Parathyroid adenoma (tissue), 2 donors: Measurements from ENCODE around the gene PTPRQ.

Experiments used
- H2AFZ ChIP-seq: fragments of 300-600 bp; sonication (generic); one replicate; pipeline ENCODE4 v1.7.0; 2017; ENCODE audit warnings: antibody characterized with exemption, mild to moderate bottlenecking
- H3K27ac ChIP-seq: fragments of 300-600 bp; sonication (generic); one replicate; pipeline ENCODE4 v1.7.0; 2017
- H3K27me3 ChIP-seq: fragments of 300-600 bp; sonication (generic); one replicate; pipeline ENCODE4 v1.7.0; 2017; ENCODE audit warnings: low read length; ENCODE audit not compliant: control insufficient read depth, insufficient read depth
- H3K36me3 ChIP-seq: fragments of 300-600 bp; sonication (generic); one replicate; pipeline ENCODE4 v1.7.0; 2017; ENCODE audit warnings: low read length; ENCODE audit not compliant: control insufficient read depth, insufficient read depth
- H3K4me1 ChIP-seq: fragments of 300-600 bp; sonication (generic); one replicate; pipeline ENCODE4 v1.7.0; 2017; ENCODE audit warnings: control low read depth
- H3K4me2 ChIP-seq: fragments of 300-600 bp; sonication (generic); one replicate; pipeline ENCODE4 v1.7.0; 2017; ENCODE audit warnings: low read length
- H3K4me3 ChIP-seq: fragments of 300-600 bp; sonication (generic); one replicate; pipeline ENCODE4 v1.7.0; 2017; ENCODE audit warnings: low read depth, low read length
- H3K79me2 ChIP-seq: fragments of 300-600 bp; sonication (generic); one replicate; pipeline ENCODE4 v1.7.0; 2017; ENCODE audit warnings: control low read depth
- H3K9ac ChIP-seq: fragments of 300-600 bp; sonication (generic); one replicate; pipeline ENCODE4 v1.7.0; 2017; ENCODE audit warnings: mild to moderate bottlenecking
- H3K9me3 ChIP-seq: fragments of 300-600 bp; sonication (generic); one replicate; pipeline ENCODE4 v1.7.0; 2017; ENCODE audit warnings: low read length; ENCODE audit not compliant: control insufficient read depth
- TF ChIP-seq, protein P1 (sequence below): fragments of 300-600 bp; sonication (generic); IDR thresholded peaks from one replicate; pipeline ENCODE4 v1.7.0; 2017; ENCODE audit warnings: antibody characterized with exemption, mild to moderate bottlenecking
- donor health status: primary hyperparathyroidism.

The PTPRQ gene

DNA sequence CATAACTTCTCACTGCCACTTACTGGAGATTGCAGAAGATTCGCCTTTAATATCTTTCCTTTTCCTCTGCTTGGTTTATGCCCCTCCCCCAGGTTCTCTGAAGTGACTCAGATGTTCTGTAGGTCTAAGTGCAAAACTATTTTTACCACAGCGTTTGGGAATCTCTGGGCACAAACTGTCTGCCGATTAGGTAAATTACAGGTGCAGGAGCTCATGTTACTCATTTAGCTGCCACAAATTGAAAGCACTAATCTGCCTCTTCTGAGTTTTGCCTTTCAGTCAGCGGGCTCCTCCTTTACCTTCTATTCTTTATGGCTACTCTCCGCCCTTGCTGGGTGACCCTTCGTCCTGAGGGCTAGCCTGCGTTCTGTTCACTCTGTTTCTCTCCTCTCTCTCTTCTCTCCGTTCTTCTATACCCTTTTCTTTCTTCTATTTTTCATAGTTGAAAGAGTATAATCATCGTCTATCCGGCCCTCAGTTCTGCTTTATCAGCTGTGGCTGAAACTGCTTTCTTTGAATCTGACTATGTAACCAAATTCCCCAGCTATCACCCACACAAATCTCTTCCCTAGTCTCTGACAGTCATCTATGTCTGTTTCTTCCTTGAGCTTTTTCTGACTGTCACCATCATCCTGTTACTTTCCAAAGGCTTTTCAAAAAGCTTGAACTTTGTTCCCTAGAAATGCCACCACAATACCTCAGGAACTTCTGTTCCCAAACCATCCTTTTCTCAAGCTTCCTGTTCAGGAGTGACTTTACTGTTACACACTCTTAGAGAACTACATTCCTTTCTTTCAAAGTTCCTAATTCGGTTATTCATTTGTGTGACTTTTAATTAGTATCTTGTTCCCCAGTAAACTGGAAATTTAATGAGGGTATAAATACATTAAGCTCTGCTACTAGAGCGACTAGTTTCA lies 259.1 kb downstream of the PTPRQ start:
- H3K36me3 ChIP-seq, result no peaks in the 10 kb centered on the region
- TF ChIP-seq, protein P1, sequence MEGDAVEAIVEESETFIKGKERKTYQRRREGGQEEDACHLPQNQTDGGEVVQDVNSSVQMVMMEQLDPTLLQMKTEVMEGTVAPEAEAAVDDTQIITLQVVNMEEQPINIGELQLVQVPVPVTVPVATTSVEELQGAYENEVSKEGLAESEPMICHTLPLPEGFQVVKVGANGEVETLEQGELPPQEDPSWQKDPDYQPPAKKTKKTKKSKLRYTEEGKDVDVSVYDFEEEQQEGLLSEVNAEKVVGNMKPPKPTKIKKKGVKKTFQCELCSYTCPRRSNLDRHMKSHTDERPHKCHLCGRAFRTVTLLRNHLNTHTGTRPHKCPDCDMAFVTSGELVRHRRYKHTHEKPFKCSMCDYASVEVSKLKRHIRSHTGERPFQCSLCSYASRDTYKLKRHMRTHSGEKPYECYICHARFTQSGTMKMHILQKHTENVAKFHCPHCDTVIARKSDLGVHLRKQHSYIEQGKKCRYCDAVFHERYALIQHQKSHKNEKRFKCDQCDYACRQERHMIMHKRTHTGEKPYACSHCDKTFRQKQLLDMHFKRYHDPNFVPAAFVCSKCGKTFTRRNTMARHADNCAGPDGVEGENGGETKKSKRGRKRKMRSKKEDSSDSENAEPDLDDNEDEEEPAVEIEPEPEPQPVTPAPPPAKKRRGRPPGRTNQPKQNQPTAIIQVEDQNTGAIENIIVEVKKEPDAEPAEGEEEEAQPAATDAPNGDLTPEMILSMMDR, result no peak
- H3K4me3 ChIP-seq, result peak overlapping the region; percentile 47
- peak overlapping the region; percentile 67 for H3K4me2 ChIP-seq
- no peaks in the 10 kb centered on the region for H3K9me3 ChIP-seq
- peak overlapping the region; percentile 8 for H2AFZ ChIP-seq
- H3K79me2 ChIP-seq, result no peaks in the 10 kb centered on the region
- H3K27me3 ChIP-seq, result no peaks in the 10 kb centered on the region
- no peaks in the 10 kb centered on the region for H3K4me1 ChIP-seq
- H3K9ac ChIP-seq, result no peak overlapping the region
- H3K27ac ChIP-seq, result no peak overlapping the region

DNA sequence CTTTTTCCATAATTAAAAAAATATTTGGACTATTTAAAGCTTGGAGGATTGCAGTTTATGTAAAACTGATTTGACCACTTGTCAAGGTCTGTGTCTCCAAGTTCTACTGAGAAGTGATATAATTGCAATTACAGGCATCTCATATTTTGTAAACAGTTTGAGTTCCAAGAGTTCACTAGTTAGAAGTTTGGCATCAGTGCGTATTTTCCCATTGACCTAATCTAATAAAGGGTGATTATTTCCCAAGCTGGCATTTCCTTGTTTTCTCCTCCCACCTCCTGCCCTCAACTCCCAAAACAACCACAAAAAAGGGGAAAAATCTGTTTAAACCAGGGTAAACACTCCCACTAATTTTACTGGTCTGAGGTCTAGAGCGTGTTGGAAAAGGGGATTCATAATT lies 260.4 kb downstream of the PTPRQ start:
- Histone ChIP-seq H3K9me3 (no peaks in the 10 kb centered on the region), H2AFZ (no peak overlapping the region), H3K9ac (no peak overlapping the region), H3K36me3 (no peaks in the 10 kb centered on the region), H3K4me1 (no peaks in the 10 kb centered on the region), H3K79me2 (no peaks in the 10 kb centered on the region), H3K27ac (no peak overlapping the region), H3K4me3 (no peak overlapping the region), H3K27me3 (no peaks in the 10 kb centered on the region), H3K4me2 (no peak overlapping the region)
- TF ChIP-seq, protein P1, result no peak

DNA sequence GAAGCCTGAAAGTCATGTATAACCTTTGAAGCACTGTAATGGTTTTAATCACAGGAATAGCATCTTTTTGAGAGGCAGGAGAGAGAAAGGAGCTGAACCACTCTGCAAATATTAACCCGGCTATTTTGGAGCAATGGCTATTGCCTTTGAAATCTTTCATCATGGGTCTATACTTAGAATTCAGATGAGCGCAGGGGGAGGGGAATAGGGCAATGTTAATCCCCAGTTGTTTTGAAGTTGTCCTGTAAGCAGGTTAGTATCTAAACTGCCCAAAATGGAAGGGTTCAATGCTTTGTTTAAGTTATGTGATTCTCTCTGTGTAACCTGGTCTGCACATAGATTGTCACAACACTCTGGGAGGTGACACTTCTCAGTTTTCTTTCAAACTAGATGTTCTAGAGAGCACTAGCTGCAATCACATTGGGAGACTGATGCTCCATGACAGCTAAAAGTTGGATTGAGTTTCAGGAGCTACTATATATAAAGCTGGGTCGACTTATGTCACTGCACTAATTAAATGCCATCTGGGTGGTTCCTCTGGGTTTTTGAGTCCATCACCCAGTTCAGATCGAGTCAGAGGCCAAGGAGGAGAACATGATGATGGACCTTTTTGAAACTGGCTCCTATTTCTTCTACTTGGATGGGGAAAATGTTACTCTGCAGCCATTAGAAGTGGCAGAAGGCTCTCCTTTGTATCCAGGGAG lies 263.2 kb downstream of the PTPRQ start, which contains the start of gene MYF6:
MYF6 (plus strand) TSS at position 509 of the 704 bp plus-strand sequence; CDS start at position 595, 86 bp downstream.
- H3K27me3 ChIP-seq, result no peaks in the 10 kb centered on the region
- H3K36me3 ChIP-seq, result no peaks in the 10 kb centered on the region
- no peak within 1 kb of the TSS for H2AFZ ChIP-seq
- H3K79me2 ChIP-seq, result no peaks in the 10 kb centered on the region
- H3K27ac ChIP-seq, result no peak within 1 kb of the TSS
- no peak within 1 kb of the TSS for H3K9ac ChIP-seq
- H3K4me2 ChIP-seq, result no peak within 1 kb of the TSS
- TF ChIP-seq, protein P1, result no peak
- H3K4me3 ChIP-seq, result no peak within 1 kb of the TSS
- H3K9me3 ChIP-seq, result no peaks in the 10 kb centered on the region
- H3K4me1 ChIP-seq, result no peaks in the 10 kb centered on the region

DNA sequence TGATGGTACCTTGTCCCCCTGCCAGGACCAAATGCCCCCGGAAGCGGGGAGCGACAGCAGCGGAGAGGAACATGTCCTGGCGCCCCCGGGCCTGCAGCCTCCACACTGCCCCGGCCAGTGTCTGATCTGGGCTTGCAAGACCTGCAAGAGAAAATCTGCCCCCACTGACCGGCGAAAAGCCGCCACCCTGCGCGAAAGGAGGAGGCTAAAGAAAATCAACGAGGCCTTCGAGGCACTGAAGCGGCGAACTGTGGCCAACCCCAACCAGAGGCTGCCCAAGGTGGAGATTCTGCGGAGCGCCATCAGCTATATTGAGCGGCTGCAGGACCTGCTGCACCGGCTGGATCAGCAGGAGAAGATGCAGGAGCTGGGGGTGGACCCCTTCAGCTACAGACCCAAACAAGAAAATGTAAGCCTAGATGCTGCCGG lies 263.8 kb downstream of the PTPRQ start:
- Histone ChIP-seq H3K4me3 (no peak overlapping the region), H3K4me1 (no peaks in the 10 kb centered on the region), H3K27me3 (no peaks in the 10 kb centered on the region), H2AFZ (no peak overlapping the region), H3K4me2 (no peak overlapping the region), H3K36me3 (no peaks in the 10 kb centered on the region), H3K27ac (no peak overlapping the region), H3K9ac (no peak overlapping the region), H3K9me3 (no peaks in the 10 kb centered on the region), H3K79me2 (no peaks in the 10 kb centered on the region)
- TF ChIP-seq, protein P1, result no peak
